SK-N-SH (cell line): ENCODE data around the gene SLC35A2. TPM values are rescaled to one million over a fixed set of nuclear protein-coding genes. Genes with fewer than 3 reads are reported as not detected.

Experiments used
- CTCF ChIA-PET: fragments of 300-600, 350-600 bp; formaldehyde crosslinking; extraction: SDS; loops from one replicate; lab custom pipeline; 2021; lab: Yijun Ruan, JAX
- POLR2A ChIA-PET: fragments of 350-600 bp; sonication (Branson Sonifier 250); formaldehyde crosslinking; extraction: SDS; loops from one replicate; lab custom pipeline; 2020; ENCODE audit warnings: antibody characterized with exemption, inconsistent platforms; lab: Yijun Ruan, JAX
- DNase-seq: peaks from one replicate; pipeline ENCODE4 v3.0.0; 2012
- H2AFZ ChIP-seq: fragments of 200-600 bp; sonication (generic); 2 replicates; pipeline ENCODE4 v1.8.1; 2016; ENCODE audit warnings: antibody characterized with exemption, mild to moderate bottlenecking, low read depth
- H3F3A ChIP-seq: fragments of 200-600 bp; sonication (generic); replicated peaks from 2 replicates; pipeline ENCODE3; 2016; ENCODE audit warnings: antibody characterized with exemption, mild to moderate bottlenecking; ENCODE audit not compliant: insufficient read depth
- H3K27ac ChIP-seq, 2 experiments: fragments of 200-500 bp in 1 of 2; fragments of 200-600 bp in 1 of 2; sonication (Bioruptor generic) in 1 of 2; sonication (generic), shearing (Covaris generic) in 1 of 2; 2 replicates each; pipeline versions ENCODE4 v1.5.1 to v1.6.1; 2014 to 2016; ENCODE audit warnings: low read depth in 2 of 2, inconsistent platforms in 1 of 2, low read length in 1 of 2, mild to moderate bottlenecking in 1 of 2, mixed read lengths in 1 of 2
- H3K27me3 ChIP-seq: fragments of 200-600 bp; sonication (generic), shearing (Covaris generic); 2 replicates; pipeline ENCODE4 v1.6.1; 2016; ENCODE audit warnings: mixed run types; ENCODE audit not compliant: insufficient read depth
- H3K36me3 ChIP-seq, 2 experiments: fragments of 200-500 bp in 1 of 2; fragments of 200-600 bp in 1 of 2; sonication (Bioruptor generic) in 1 of 2; sonication (generic) in 1 of 2; replicated peaks in 1 of 2; 2 replicates each; pipeline versions ENCODE3 to v1.5.1; 2014 to 2016; ENCODE audit warnings: low read length in 1 of 2, mild to moderate bottlenecking in 1 of 2; ENCODE audit not compliant: insufficient read depth in 2 of 2, control insufficient read depth in 1 of 2
- H3K4me1 ChIP-seq, 2 experiments: fragments of 200-500 bp in 1 of 2; fragments of 200-600 bp in 1 of 2; sonication (Bioruptor generic) in 1 of 2; sonication (generic), shearing (Covaris generic) in 1 of 2; 2 replicates each; pipeline versions ENCODE4 v1.5.1 to v1.6.1; 2014 to 2016; ENCODE audit warnings: low read depth in 1 of 2, low read length in 1 of 2, mixed run types in 1 of 2; ENCODE audit not compliant: insufficient read depth in 2 of 2, control insufficient read depth in 1 of 2
- H3K4me2 ChIP-seq: fragments of 200-600 bp; sonication (generic), shearing (Covaris generic); 2 replicates; pipeline ENCODE4 v1.6.1; 2017; ENCODE audit warnings: mixed run types
- H3K4me3 ChIP-seq, 2 experiments: fragments of 200-500 bp in 1 of 2; fragments of 200-600 bp in 1 of 2; sonication (Bioruptor generic) in 1 of 2; sonication (generic), shearing (Covaris generic) in 1 of 2; 2 replicates each; pipeline versions ENCODE4 v1.5.1 to v1.8.1; 2014 to 2016; ENCODE audit warnings: low read depth in 2 of 2, inconsistent platforms in 1 of 2, low read length in 1 of 2, mild to moderate bottlenecking in 1 of 2, mixed read lengths in 1 of 2, moderate library complexity in 1 of 2
- H3K79me2 ChIP-seq: fragments of 200-600 bp; sonication (generic); 2 replicates; pipeline ENCODE4 v1.8.1; 2017; ENCODE audit warnings: mild to moderate bottlenecking; ENCODE audit not compliant: insufficient read depth
- H3K9ac ChIP-seq: fragments of 200-600 bp; sonication (generic); 2 replicates; pipeline ENCODE4 v1.6.1; 2017; ENCODE audit warnings: mixed run types
- H3K9me2 ChIP-seq: fragments of 200-600 bp; sonication (generic); 2 replicates; pipeline ENCODE4 v1.6.1; 2017; ENCODE audit warnings: mixed run types
- H3K9me3 ChIP-seq: fragments of 200-600 bp; sonication (generic); 2 replicates; pipeline ENCODE4 v1.6.1; 2017; ENCODE audit warnings: mixed run types, mild to moderate bottlenecking, moderate library complexity
- H4K20me1 ChIP-seq: fragments of 200-600 bp; sonication (generic); 2 replicates; pipeline ENCODE4 v1.6.1; 2017; ENCODE audit warnings: mild to moderate bottlenecking, mixed run types; ENCODE audit not compliant: insufficient read depth
- EP300 ChIP-seq, 2 experiments: IDR thresholded peaks; 2 replicates each; pipeline versions ENCODE4 v1.4.0 to v1.6.1; 2012; ENCODE audit warnings: borderline replicate concordance in 1 of 2, low read depth in 1 of 2, low read length in 1 of 2
- EZH2phosphoT487 ChIP-seq: fragments of 200-600 bp; sonication (generic); IDR thresholded peaks from 2 replicates; pipeline ENCODE4 v1.6.1; 2017; ENCODE audit warnings: low read depth, mixed run types, mild to moderate bottlenecking, antibody characterized with exemption, moderate library complexity, borderline replicate concordance
- FOSL2 ChIP-seq: IDR thresholded peaks from 2 replicates; pipeline ENCODE4 v1.4.0; 2012; ENCODE audit warnings: low read depth, mild to moderate bottlenecking, moderate library complexity, borderline replicate concordance
- FOXJ3 ChIP-seq: sonication (generic); formaldehyde crosslinking; IDR thresholded peaks from 2 replicates; pipeline ENCODE4 v1.5.1; 2020; ENCODE audit warnings: mild to moderate bottlenecking, missing genetic modification reagents
- FOXM1 ChIP-seq: IDR thresholded peaks from 2 replicates; pipeline ENCODE4 v1.4.0; 2012; ENCODE audit warnings: low read depth, mild to moderate bottlenecking
- GATA2 ChIP-seq: sonication (generic); formaldehyde crosslinking; IDR thresholded peaks from 2 replicates; pipeline ENCODE4 v1.5.0; 2020; ENCODE audit warnings: mild to moderate bottlenecking, missing genetic modification reagents
- MXI1 ChIP-seq: IDR thresholded peaks from 2 replicates; pipeline ENCODE4 v1.6.1; 2012; ENCODE audit warnings: mild to moderate bottlenecking, low read depth, low read length, improper control_type of control experiment
- NRF1 ChIP-seq: IDR thresholded peaks from 2 replicates; pipeline ENCODE4 v1.6.1; 2012; ENCODE audit warnings: low read depth, mild to moderate bottlenecking, low read length
- POLR2AphosphoS5 ChIP-seq: IDR thresholded peaks from 2 replicates; pipeline ENCODE4 v1.6.1; 2012; ENCODE audit warnings: low read depth, low read length
- RAD21 ChIP-seq: IDR thresholded peaks from 2 replicates; pipeline ENCODE4 v1.6.1; 2012; ENCODE audit warnings: mild to moderate bottlenecking, low read length
- RCOR1 ChIP-seq: fragments of 150-350 bp; IDR thresholded peaks from 2 replicates; pipeline ENCODE4 v1.6.1; 2017; ENCODE audit warnings: antibody characterized with exemption, low read length
- RXRA ChIP-seq: IDR thresholded peaks from 2 replicates; pipeline ENCODE4 v1.4.0; 2012; ENCODE audit warnings: low read depth, mild to moderate bottlenecking, borderline replicate concordance
- SIN3A ChIP-seq: IDR thresholded peaks from 2 replicates; pipeline ENCODE4 v1.6.1; 2012; ENCODE audit warnings: low read depth, mild to moderate bottlenecking, low read length, moderate library complexity, borderline replicate concordance
- SMC3 ChIP-seq: IDR thresholded peaks from 2 replicates; pipeline ENCODE4 v1.6.1; 2012; ENCODE audit warnings: low read depth, low read length, improper control_type of control experiment
- USF2 ChIP-seq: fragments of 150-350 bp; IDR thresholded peaks from 2 replicates; pipeline ENCODE4 v1.6.1; 2017; ENCODE audit warnings: antibody characterized with exemption, low read length, low read depth, borderline replicate concordance
- WGBS: methylation state at CpG from one replicate; pipeline ENCODE4 v1.1.6; 2017; ENCODE audit warnings: low lambda C conversion rate; 5-methylcytosine and 5-hydroxymethylcytosine counted together
- polyA plus RNA-seq, 3 experiments: library from polyadenylated mRNA; depleted of rRNA; stranded (reverse); fragments of >200 nt; gene quantifications; 2 replicates each; pipeline ENCODE4 v1.2.3, GENCODE V29; 2012
- TF ChIP-seq, protein P1 (sequence below): fragments of 150-350 bp; IDR thresholded peaks from 2 replicates; pipeline ENCODE4 v1.6.1; 2016; ENCODE audit warnings: mild to moderate bottlenecking, low read depth, low read length
- TF ChIP-seq, protein P2 (sequence below): IDR thresholded peaks from 2 replicates; pipeline ENCODE4 v1.4.0; 2012; ENCODE audit warnings: low read depth, borderline replicate concordance
- TF ChIP-seq, protein P3 (sequence below): IDR thresholded peaks from 2 replicates; pipeline ENCODE4 v1.4.0; 2012; ENCODE audit warnings: low read depth, borderline replicate concordance

SLC35A2 gene
- polyA plus RNA-seq, 1 of the 3 experiments (the other 2 are of a cell fraction): 71.3 TPM

DNA sequence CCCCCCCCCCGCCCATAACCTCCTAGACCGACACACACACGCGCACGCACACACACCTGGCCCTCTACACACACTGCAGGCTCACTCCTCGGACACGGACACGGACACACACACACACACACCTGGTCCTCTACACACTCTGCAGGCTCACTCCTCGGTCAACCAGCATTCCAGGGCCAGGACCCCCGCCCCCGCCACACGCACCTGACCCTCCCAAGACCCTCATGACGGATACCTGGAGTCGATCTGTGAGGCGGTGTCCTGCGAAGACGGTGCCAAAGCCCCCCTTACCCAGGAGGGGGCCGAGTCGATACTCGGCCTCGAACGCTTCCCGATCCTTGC lies 6.8 kb upstream of the SLC35A2 start:
- POLR2A ChIA-PET: no interaction called here
- Histone ChIP-seq H3K27me3 (no peaks in the 10 kb centered on the region), H2AFZ (no peak overlapping the region), H3K36me3 (peaks cover 3 to 32% of the 10 kb centered on the region in 2 experiments), H4K20me1 (0 out of 2 replicates have a peak, but pooled peaks cover 9% of the 10 kb centered on the region), H3K27ac (peak overlapping the region in 1 of 2 experiments; percentile 39; a peak in 2 of 4 replicates), H3K9ac (peak overlapping the region; percentile 78), H3K4me2 (peak overlapping the region; percentile 95), H3K79me2 (peaks cover 3% of the 10 kb centered on the region; the same call in 1 of the 2 replicates), H3K4me1 (peaks cover 5 to 26% of the 10 kb centered on the region in 2 experiments; a peak in 2 of 4 replicates), H3F3A (peaks cover 16% of the 10 kb centered on the region), H3K9me2 (no peaks in the 10 kb centered on the region), H3K4me3 (peak overlapping the region; percentile 61 to 71), H3K9me3 (no peaks in the 10 kb centered on the region)
- no peak for DNase-seq
- 36% methylated on average over 10 of the region's 23 CpGs for WGBS
- TF ChIP-seq EZH2phosphoT487 (no peak), FOSL2 (no peak), FOXJ3 (CRISPR knock-in tag) (no peak), SMC3 (no peak)
- TF ChIP-seq, protein P1, sequence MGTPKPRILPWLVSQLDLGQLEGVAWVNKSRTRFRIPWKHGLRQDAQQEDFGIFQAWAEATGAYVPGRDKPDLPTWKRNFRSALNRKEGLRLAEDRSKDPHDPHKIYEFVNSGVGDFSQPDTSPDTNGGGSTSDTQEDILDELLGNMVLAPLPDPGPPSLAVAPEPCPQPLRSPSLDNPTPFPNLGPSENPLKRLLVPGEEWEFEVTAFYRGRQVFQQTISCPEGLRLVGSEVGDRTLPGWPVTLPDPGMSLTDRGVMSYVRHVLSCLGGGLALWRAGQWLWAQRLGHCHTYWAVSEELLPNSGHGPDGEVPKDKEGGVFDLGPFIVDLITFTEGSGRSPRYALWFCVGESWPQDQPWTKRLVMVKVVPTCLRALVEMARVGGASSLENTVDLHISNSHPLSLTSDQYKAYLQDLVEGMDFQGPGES: no peak
- CTCF ChIA-PET: interaction anchor here (0.6 to 1.2 kb wide), 2 partner anchors 9 to 14 kb away, joined by 3 to 4 read pairs; no protein-coding TSS in a partner anchor

DNA sequence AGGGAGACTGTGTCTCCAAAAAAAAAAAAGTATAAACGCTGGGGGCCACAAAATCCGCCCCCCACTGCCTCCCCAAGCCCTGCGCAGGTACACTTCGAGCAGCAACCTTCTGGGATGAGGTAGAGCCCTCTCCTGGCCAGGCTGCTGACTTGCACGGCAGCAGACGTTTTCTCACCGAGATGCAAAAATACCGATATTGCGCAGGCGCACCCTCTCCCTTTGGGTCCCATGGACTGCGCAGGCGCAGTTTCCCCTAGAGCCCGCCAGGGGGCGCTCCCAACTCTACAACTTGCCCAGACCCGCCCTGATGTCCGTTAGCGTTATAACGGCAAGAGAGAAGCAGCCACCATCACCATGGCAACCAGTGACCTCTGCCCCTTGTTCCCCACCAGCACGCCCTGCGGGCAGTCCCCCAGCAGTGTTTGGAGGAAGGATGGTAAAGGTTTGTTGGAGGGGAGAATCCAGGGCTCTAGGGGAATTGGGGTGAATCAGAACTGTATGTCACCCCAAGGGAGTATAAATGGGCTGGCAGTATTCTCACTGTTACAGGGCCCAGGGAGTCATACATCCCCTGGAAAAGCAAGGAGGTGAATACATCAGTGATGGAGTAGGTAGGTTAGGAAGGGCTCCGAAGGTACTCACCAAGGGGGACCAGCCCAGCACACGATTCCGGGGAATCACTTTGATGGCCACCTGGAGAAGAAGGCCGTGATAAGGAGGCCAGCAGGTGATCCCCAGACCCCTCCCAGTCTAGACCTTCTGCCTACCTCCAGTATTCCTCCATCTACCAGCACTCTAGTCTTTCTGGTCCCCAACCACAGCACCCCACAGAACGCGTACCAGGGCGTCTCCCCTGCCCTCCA lies 5.9 kb upstream of the SLC35A2 start:
- Histone ChIP-seq H3K4me1 (peaks cover 5 to 26% of the 10 kb centered on the region in 2 experiments; a peak in 2 of 4 replicates), H2AFZ (no peak overlapping the region; the same call in 1 of the 2 replicates), H3K9me2 (no peaks in the 10 kb centered on the region), H3K27me3 (no peaks in the 10 kb centered on the region), H3K36me3 (peaks cover 0 to 26% of the 10 kb centered on the region in 2 experiments), H3K4me3 (peak overlapping the region; percentile 48 to 61), H3K9me3 (no peaks in the 10 kb centered on the region), H3K27ac (peak overlapping the region; percentile 39 to 40; a peak in 2 of 4 replicates), H3F3A (peaks cover 16% of the 10 kb centered on the region), H3K4me2 (peak overlapping the region; percentile 95), H3K9ac (no peak overlapping the region), H3K79me2 (peaks cover 3% of the 10 kb centered on the region; the same call in 1 of the 2 replicates), H4K20me1 (0 out of 2 replicates have a peak, but pooled peaks cover 9% of the 10 kb centered on the region)
- CTCF ChIA-PET: interaction anchor here (0.6 to 3.2 kb wide), 9 partner anchors 10 to 266 kb away, joined by 3 to 12 read pairs (median 4); partner anchors contain the start of genes PQBP1 and TIMM17B
- DNase-seq: peak; percentile 94
- 47% methylated on average over 14 of the region's 27 CpGs for whole genome bisulfite sequencing
- POLR2A ChIA-PET: no interaction called here
- TF ChIP-seq SIN3A (no peak), USF2 (no peak), RAD21 (peak; percentile 68), GATA2 (CRISPR knock-in tag) (no peak), NRF1 (peak; percentile 90), RXRA (no peak), FOXJ3 (CRISPR knock-in tag) (no peak), MXI1 (peak; percentile 53; the same call in 1 of the 2 replicates), SMC3 (peak; percentile 75), EZH2phosphoT487 (no peak), FOXM1 (no peak), POLR2AphosphoS5 (no peak), RCOR1 (no peak; the same call in 1 of the 2 replicates), EP300 (IDR thresholded peaks at IDR 0.05; ENCODE audit: borderline replicate concordance in 1 of 2, low read depth in 1 of 2, low read length in 1 of 2) (no peak)
- TF ChIP-seq, protein P1: no peak
- TF ChIP-seq, protein P2, sequence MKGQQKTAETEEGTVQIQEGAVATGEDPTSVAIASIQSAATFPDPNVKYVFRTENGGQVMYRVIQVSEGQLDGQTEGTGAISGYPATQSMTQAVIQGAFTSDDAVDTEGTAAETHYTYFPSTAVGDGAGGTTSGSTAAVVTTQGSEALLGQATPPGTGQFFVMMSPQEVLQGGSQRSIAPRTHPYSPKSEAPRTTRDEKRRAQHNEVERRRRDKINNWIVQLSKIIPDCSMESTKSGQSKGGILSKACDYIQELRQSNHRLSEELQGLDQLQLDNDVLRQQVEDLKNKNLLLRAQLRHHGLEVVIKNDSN: no peak
- TF ChIP-seq, protein P3, sequence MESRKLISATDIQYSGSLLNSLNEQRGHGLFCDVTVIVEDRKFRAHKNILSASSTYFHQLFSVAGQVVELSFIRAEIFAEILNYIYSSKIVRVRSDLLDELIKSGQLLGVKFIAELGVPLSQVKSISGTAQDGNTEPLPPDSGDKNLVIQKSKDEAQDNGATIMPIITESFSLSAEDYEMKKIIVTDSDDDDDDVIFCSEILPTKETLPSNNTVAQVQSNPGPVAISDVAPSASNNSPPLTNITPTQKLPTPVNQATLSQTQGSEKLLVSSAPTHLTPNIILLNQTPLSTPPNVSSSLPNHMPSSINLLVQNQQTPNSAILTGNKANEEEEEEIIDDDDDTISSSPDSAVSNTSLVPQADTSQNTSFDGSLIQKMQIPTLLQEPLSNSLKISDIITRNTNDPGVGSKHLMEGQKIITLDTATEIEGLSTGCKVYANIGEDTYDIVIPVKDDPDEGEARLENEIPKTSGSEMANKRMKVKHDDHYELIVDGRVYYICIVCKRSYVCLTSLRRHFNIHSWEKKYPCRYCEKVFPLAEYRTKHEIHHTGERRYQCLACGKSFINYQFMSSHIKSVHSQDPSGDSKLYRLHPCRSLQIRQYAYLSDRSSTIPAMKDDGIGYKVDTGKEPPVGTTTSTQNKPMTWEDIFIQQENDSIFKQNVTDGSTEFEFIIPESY: no peak
